Spleen (tissue), 11 donors: ENCODE measurements around the gene CDH26. TPM values are rescaled to one million over a fixed set of nuclear protein-coding genes. Genes with fewer than 3 reads are reported as not detected.
A peak's percentile ranks its signal among the peaks of the same experiment; 100 is the strongest.

Experiments
- DNase-seq: peaks from one replicate; pipeline ENCODE4 v3.0.0-alpha.2; 2020
- H3K27ac ChIP-seq, 8 donors: fragments of 200-600 bp; sonication (generic) in 7 of 8; 1 replicate in 4 of 8; 2 replicates in 4 of 8; pipeline versions ENCODE4 v1.5.0 to v1.8.0; 2016 to 2021; ENCODE audit warnings: inconsistent platforms in 4 of 8, mild to moderate bottlenecking in 4 of 8, moderate library complexity in 1 of 8
- H3K27me3 ChIP-seq, 7 donors: fragments of 200-600 bp; sonication (generic) in 6 of 7; replicated peaks in 1 of 7; 1 replicate in 4 of 7; 2 replicates in 3 of 7; pipeline versions ENCODE4 v1.5.0 to v1.8.0; 2016 to 2021; ENCODE audit warnings: inconsistent platforms in 3 of 7, mild to moderate bottlenecking in 1 of 7
- H3K36me3 ChIP-seq, 6 donors: fragments of 200-600 bp; sonication (generic) in 5 of 6; 1 replicate in 4 of 6; 2 replicates in 2 of 6; pipeline versions ENCODE4 v1.5.0 to v1.8.0; 2016 to 2021; ENCODE audit warnings: inconsistent platforms in 2 of 6
- H3K4me1 ChIP-seq, 6 donors: fragments of 200-600 bp; sonication (generic) in 5 of 6; 1 replicate in 3 of 6; 2 replicates in 3 of 6; pipeline versions ENCODE4 v1.5.0 to v1.8.0; 2016 to 2021; ENCODE audit warnings: inconsistent platforms in 3 of 6
- H3K4me3 ChIP-seq, 8 donors: fragments of 200-600 bp; sonication (generic) in 7 of 8; 1 replicate in 4 of 8; 2 replicates in 4 of 8; pipeline versions ENCODE4 v1.5.0 to v1.8.0; 2016 to 2021; ENCODE audit warnings: inconsistent platforms in 4 of 8, mild to moderate bottlenecking in 4 of 8, moderate library complexity in 2 of 8
- H3K9me3 ChIP-seq, 8 donors: fragments of 200-600 bp; sonication (generic) in 7 of 8; 1 replicate in 4 of 8; 2 replicates in 4 of 8; pipeline versions ENCODE4 v1.5.0 to v1.8.0; 2016 to 2021; ENCODE audit warnings: inconsistent platforms in 4 of 8
- POLR2A ChIP-seq, 3 donors: fragments of 450-650 bp; IDR thresholded peaks; one replicate each; pipeline ENCODE4 v1.5.1; 2017; ENCODE audit warnings: antibody characterized with exemption in 3 of 3, mild to moderate bottlenecking in 1 of 3
- POLR2AphosphoS5 ChIP-seq, 3 donors: sonication (generic); formaldehyde crosslinking; IDR thresholded peaks; one replicate each; pipeline ENCODE4 v1.5.1; 2017; ENCODE audit warnings: antibody characterized with exemption in 3 of 3
- WGBS, 5 donors: extraction: QIAGEN DNeasy Blood & Tissue Kit in 3 of 5; methylation state at CpG; one replicate each; pipeline versions ENCODE4 v1.1.5 to v1.1.7; 2013 to 2018; 5-methylcytosine and 5-hydroxymethylcytosine counted together
- intact Hi-C: fragments of 100-400 bp; cut with DNase I; formaldehyde crosslinking; loops from one replicate; pipeline ENCODE4 v1.15.0; 2023; ENCODE audit warnings: low total_unique reads
- polyA plus RNA-seq, 3 donors: library from polyadenylated mRNA; stranded (reverse); fragments of 200-250 nt; gene quantifications; one replicate each; pipeline ENCODE4 v1.2.1, GENCODE V29; 2013
- total RNA-seq, 7 donors: library from RNA; depleted of rRNA in 3 of 7; stranded (reverse); fragments of >200 nt in 3 of 7; fragmentation: NEBNext Ultra II Directional in 4 of 7; extraction: Animal tissue kit (Norgen Biotek cat#: 25700) in 4 of 7; gene quantifications; one replicate each; pipeline versions ENCODE4 v1.1.0 to v1.2.1, GENCODE V29; 2016 to 2021
- TF ChIP-seq, protein P1 (sequence below), 11 experiments: fragments of 200-600 bp in 7 of 11; fragments of 450-650 bp in 4 of 11; sonication (generic) in 4 of 11; IDR thresholded peaks in 8 of 11; conservative IDR thresholded peaks in 3 of 11; 1 replicate in 7 of 11; 2 replicates in 4 of 11; pipeline versions ENCODE4 v1.4.0 to v1.8.0; 2016 to 2021; ENCODE audit warnings: antibody characterized with exemption in 11 of 11, inconsistent platforms in 4 of 11, mild to moderate bottlenecking in 1 of 11
- donor health status: healthy with polysubstance abuse.
- donor health status: DM: no; HTN: no; CAD: no; lungs with moderate emphysema.
- donor health status: DM: no; HTN: no; CAD: no.
- donor health status: Bipolar disorder and iron deficiency.
- donor health status: healthy.
- donor health status: DM: no; HTN: no; CAD: no.
- donor health status: DM: yes; HTN: yes; CAD: no.

The CDH26 gene
- total and polyA plus RNA-seq, 10 donors = 0.70 to 6.2 (median 2.0) TPM

DNA sequence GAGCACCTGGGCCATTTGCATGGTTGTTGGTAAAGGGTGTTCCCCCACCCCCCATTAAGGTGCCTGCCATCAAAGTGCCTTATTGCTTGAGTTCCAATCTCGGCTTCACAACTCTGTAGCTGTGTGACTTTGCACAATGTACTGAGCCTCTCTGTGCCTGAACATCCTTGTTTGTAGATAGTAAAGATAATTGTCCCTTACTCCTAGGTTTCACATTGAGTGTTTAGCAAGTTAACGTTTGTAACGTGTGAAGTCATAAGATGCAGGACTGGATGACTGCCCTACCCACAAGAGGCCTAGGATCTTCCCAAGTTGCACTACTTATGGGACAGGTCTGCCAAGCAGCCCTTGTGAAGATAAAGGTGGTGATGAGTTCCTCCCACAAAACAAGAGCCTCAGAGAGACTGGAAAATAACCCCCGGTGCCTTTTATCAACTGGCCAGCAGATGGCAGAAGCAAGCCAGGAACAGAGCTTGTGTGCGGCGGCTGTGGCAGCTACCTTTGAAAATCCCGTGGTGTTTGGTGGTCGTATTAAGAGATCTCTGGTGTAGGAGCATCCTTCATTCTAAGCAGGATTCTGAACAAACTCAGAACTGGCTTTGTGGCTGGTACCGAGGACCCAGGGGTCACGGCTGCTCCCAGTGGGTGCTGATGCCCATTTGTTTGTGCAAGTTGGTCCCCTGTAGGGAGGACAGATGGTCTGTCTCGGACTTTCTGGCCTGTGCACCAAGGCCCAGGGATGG, 99.1 kb downstream of the CDH26 start:
- peak overlapping the region in 1 of 8 donors; percentile 66 for H3K4me3 ChIP-seq
- 12 to 22% (median 15%) methylated on average over 11 of the region's 11 CpGs for WGBS, 5 donors
- intact Hi-C loops = loop anchor here (10.0 kb wide), 1 partner anchor 1068 kb away; no protein-coding TSS in a partner anchor

DNA sequence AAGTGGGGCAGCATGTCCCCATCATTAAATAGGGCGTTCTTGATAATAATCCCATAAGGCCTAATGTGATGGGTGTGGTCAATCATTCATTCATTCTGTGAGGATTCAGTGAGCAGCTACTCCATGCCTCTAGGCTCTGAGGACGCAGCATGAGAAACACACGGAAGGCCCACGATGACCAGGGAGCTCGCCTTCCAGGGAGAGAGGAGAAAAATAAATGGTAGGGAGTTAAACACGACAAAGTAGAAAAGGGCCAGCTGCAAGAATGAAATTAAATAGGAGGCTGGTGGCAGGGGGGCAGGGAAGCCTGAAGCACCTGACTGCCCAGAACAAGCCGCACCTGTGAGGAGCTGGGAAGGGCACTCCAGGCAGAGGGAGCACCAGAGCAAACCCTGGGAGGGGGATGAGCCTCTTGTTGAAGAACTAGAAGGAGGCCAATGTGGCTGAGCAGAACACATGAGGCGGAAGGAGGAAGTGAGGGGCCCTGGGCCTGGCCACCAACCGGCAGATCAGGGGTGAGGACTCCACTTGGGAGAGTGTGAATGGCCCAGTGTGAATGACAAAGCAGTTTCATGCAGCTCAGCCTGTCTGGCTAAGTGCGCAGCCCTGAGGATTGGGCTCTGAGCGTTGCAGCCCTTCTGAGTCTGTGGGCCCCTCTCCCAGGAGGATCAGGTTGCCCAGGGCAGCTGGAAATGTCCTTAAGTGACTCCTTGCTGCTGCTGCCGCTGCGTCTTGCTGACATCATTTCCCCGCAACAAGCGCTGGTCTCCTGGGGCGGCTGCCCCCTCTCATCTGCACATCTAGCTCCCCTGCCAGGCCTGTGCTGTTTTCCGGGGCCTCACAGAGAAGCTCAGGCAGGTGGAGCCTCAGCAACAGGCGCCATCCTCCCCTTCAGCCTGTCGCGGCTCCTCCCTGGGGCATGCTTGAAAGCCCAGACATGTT, 99.9 kb downstream of the CDH26 start:
- H3K36me3 ChIP-seq = no peaks in the 10 kb centered on the region
- no peaks in the 10 kb centered on the region for H3K9me3 ChIP-seq
- peak overlapping the region in 2 of 8 donors; percentile 3 to 66 for H3K4me3 ChIP-seq
- H3K27me3 ChIP-seq = peaks cover 0 to 17% (median 0%) of the 10 kb centered on the region in 7 donors
- intact Hi-C loops = loop anchor here (10.0 kb wide), 1 partner anchor 1067 kb away; no protein-coding TSS in a partner anchor
- peak in 1 of 3 donors; percentile 53 for TF ChIP-seq POLR2AphosphoS5 (IDR thresholded peaks at IDR 0.05)
- TF ChIP-seq POLR2A (IDR thresholded peaks at IDR 0.05) = no peak
- TF ChIP-seq, protein P1, sequence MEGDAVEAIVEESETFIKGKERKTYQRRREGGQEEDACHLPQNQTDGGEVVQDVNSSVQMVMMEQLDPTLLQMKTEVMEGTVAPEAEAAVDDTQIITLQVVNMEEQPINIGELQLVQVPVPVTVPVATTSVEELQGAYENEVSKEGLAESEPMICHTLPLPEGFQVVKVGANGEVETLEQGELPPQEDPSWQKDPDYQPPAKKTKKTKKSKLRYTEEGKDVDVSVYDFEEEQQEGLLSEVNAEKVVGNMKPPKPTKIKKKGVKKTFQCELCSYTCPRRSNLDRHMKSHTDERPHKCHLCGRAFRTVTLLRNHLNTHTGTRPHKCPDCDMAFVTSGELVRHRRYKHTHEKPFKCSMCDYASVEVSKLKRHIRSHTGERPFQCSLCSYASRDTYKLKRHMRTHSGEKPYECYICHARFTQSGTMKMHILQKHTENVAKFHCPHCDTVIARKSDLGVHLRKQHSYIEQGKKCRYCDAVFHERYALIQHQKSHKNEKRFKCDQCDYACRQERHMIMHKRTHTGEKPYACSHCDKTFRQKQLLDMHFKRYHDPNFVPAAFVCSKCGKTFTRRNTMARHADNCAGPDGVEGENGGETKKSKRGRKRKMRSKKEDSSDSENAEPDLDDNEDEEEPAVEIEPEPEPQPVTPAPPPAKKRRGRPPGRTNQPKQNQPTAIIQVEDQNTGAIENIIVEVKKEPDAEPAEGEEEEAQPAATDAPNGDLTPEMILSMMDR (IDR thresholded peaks at IDR 0.05 in 8 of 11, conservative IDR thresholded peaks at IDR 0.05 in 3 of 11) = peak in 2 of 11 experiments; percentile 26 to 35
- peak overlapping the region; percentile 23 to 96 (median 84) for H3K27ac ChIP-seq
- 25 to 40% (median 31%) methylated on average over 16 to 20 of the region's 20 CpGs for WGBS, 5 donors
- H3K4me1 ChIP-seq = peaks cover 13 to 76% (median 51%) of the 10 kb centered on the region in 6 donors
- DNase-seq = peak; percentile 89

More for the DNA sequence above, 99.1 kb downstream of the CDH26 start:
- Histone ChIP-seq H3K27me3 (peaks cover 0 to 25% (median 0%) of the 10 kb centered on the region in 7 donors), H3K9me3 (no peaks in the 10 kb centered on the region), H3K36me3 (no peaks in the 10 kb centered on the region), H3K27ac (peak overlapping the region in 7 of 8 donors; percentile 39 to 96 (median 87)), H3K4me1 (peaks cover 13 to 77% (median 48%) of the 10 kb centered on the region in 6 donors)
- TF ChIP-seq POLR2A (IDR thresholded peaks at IDR 0.05) = no peak
- TF ChIP-seq, protein P1 (IDR thresholded peaks at IDR 0.05 in 8 of 11, conservative IDR thresholded peaks at IDR 0.05 in 3 of 11) = peak; percentile 66 to 93 (median 85)
- DNase-seq = peak; percentile 86

DNA sequence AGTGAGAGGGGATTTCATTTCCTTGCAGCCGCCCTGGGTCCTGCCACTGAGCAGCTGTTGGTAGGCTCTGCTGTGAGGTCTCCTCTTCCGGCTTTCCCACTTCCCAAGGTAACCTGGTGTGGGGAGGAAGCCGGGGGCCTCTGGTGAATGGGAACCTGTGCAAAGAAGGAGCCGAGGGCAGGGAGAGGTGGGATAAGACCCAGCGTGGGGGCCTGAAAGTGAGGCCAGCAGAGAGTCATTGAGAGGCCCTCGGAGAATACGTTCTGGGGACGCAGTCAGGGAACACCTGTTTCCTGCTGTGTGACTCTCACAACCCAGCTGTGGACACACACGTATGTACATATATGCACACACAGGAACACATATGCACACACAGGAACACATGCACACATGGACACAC, 100.7 kb downstream of the CDH26 start:
- Histone ChIP-seq H3K9me3 (no peaks in the 10 kb centered on the region), H3K36me3 (no peaks in the 10 kb centered on the region), H3K27ac (peak overlapping the region; percentile 23 to 96 (median 84)), H3K27me3 (peaks cover 0 to 10% (median 0%) of the 10 kb centered on the region in 7 donors), H3K4me3 (peak overlapping the region in 1 of 8 donors; percentile 66), H3K4me1 (peaks cover 13 to 82% (median 54%) of the 10 kb centered on the region in 6 donors)
- 16 to 35% (median 30%) methylated on average over 9 of the region's 9 CpGs for WGBS, 5 donors
- DNase-seq = no peak
- intact Hi-C loops = loop anchor here (10.0 kb wide), 1 partner anchor 1066 kb away; no protein-coding TSS in a partner anchor
- TF ChIP-seq POLR2AphosphoS5 (IDR thresholded peaks at IDR 0.05) (no peak), POLR2A (IDR thresholded peaks at IDR 0.05) (no peak)
- TF ChIP-seq, protein P1 (IDR thresholded peaks at IDR 0.05 in 8 of 11, conservative IDR thresholded peaks at IDR 0.05 in 3 of 11) = no peak
